GM19455 (cell line): ENCODE data around the gene LEMD1.
"Not testable (repeated sequence)": the region's sequence is repeated elsewhere in the genome, so short reads cannot be mapped to it uniquely, and the experiment has no call there.

ENCODE experiments used
- ATAC-seq: cut with Tn5 transposase; IDR thresholded peaks from one replicate; pipeline ENCODE4 v1.9.1; 2021; ENCODE audit not compliant: unreplicated experiment

LEMD1 gene

DNA sequence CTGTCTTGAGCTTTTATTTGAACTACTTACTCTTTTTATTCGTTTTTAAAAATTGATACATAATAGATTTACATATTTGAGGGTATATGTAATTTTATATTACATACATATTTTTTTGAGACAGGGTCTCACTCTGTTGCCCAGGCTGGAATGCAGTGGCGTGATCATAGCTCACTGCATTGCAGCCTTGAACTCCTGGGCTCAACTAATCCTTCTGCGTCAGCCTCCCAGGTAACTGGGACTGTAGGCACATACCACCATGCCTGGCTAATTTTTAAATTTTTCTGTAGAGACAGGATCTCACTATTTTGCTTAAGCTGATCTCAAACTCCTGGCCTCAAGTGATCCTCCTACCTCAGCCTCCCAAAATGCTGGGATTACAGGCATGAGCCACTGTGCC is 38.9 kb downstream of the LEMD1 start:
- not testable (repeated sequence) for ATAC-seq

DNA sequence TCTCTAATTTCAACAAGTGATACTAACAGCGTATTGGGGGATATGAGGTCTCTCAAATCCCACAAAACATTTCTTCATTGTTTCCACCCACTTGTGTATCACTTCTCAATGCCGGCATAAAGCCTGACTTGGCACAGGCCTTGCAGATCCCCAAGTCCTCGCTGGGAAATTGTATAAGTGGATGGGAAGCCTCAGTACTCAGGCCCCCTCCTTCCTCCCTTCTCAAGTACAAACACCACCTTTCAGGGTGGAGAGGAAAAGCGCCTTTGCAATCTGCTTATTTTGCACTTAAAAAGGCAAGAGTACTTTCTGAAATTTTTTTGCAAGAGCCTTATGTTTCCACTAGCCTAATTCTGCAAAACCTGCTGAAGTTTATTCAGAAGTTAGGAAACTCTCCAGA is 39.3 kb downstream of the LEMD1 start:
- ATAC-seq = no peak

DNA sequence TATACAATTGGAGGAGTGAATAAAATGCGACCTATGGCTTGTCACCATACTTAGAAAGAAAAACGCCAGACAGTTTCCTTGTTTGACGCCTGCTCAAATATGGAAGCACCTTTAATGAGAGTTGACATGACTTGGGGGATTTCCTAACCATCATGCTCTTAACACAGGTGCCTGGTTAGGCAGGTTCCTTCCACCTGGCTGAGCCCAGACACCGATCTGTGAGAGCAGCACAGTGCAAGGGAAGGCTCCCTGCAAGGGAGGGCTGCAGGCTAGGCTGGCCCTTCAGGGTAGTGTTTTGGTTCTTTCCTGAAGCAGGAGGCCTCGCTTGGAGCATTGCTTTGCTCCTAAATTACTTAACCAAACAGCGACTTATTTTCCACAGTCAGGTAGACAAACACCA is 40.6 kb downstream of the LEMD1 start:
- ATAC-seq = no peak

DNA sequence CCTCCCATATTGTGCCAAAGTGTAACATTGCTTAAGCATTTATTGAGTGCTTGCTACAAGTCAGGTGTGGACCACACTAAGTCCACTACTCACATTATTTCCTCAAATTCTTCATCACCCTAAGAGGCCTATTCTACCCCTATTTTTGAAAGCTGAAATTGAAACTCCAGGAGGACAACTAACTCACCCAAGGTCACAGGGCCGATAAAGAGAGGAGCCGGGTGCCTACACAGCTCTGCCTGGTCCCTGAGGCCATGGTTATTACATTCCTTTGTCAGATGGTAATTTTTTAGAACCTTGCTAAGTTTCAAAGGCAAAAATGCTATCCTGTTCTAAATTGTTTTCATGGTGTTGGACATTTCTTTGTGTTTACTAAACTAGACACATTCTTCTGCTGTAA is 41.0 kb downstream of the LEMD1 start:
- no peak for ATAC-seq

DNA sequence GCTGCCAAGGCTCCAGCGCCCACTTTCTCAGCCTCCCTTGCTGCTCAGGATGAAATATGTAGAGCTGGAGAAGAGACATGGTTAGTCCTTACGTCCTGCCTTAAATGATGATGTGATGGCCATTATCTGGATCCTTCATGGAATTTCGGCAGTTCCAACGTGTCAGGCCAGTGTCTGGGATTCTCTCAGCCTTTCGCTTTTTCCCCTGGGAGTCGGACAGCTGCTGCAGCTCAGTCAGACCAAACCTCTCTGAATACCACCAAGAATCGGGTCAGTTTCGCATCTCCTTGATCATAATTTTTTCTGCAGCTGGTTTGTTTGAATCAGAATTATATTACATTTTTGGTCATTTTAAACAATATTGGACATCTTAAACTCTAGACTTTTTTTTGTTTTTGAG is 42.8 kb downstream of the LEMD1 start:
- no peak for ATAC-seq

DNA sequence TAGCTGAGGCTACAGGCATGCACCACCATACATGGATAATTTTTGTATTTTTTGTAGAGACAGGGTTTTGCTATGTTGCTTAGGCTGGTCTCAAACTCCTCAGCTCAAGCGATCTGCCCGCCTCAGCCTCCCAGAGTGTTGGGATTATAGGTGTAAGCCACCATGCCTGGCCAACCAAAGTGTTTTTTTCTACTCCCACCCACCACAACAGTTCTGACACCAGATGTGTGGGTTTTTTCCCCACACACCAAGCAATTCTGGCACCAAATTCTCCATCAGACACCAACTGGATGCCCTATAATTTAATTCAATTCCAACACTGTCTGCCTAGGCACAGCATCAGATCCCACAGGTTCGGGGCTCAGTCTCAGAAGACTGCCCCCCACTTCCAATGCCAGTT is 44.5 kb downstream of the LEMD1 start:
- no peak for ATAC-seq

DNA sequence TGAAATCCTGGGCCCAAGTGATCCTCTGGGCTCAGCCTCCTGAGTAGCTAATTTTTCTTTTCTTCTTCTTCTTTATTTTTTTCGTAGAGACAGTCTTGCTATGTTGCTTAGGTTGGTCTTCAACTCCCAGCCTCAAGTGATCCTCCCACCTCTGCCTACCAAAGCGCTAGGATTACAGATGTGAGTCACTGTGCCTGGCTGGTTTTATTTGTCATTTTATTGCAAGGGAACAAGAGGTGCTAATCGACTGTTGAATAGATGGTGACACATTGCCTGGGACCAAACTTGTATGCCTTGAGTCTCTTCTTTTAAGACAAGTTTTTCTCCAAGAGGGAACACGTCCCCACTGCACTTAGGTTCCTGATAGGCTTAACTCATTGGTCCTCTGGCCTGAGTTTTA is 45.1 kb downstream of the LEMD1 start:
- no peak for ATAC-seq

DNA sequence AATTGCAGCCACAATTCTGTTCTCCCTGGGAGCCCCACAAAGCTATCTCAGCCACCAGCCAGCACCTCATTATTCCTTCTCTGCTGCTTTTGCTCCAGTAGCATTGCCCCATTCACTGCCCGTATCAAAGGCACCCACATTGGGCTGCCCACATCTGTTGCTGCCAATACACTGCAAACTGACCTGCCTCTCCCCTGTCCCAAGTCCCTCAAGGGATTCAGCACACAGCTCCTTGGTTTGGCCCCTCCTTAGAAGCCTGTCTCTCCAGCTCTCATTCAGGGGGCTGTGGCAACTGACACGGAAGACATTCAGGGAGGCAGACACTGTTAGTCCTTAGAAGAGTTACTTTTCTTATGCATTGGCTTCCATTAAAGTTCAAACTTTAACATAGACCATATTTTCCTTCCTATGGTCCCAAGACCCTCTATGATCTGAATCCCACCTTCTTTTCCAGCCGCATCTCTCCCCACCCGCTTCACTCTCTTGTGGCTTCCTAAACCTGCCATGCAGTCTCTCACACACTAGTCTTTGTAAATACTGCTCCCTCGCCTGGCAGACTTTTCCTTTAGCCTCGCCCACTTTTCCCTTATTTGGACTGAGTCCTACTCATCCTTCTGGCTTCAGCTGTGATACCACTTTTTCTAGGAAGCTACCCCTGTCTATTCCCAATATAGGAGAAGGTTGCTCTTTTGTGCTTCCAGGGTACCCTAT is 45.9 kb downstream of the LEMD1 start:
- no peak for ATAC-seq

DNA sequence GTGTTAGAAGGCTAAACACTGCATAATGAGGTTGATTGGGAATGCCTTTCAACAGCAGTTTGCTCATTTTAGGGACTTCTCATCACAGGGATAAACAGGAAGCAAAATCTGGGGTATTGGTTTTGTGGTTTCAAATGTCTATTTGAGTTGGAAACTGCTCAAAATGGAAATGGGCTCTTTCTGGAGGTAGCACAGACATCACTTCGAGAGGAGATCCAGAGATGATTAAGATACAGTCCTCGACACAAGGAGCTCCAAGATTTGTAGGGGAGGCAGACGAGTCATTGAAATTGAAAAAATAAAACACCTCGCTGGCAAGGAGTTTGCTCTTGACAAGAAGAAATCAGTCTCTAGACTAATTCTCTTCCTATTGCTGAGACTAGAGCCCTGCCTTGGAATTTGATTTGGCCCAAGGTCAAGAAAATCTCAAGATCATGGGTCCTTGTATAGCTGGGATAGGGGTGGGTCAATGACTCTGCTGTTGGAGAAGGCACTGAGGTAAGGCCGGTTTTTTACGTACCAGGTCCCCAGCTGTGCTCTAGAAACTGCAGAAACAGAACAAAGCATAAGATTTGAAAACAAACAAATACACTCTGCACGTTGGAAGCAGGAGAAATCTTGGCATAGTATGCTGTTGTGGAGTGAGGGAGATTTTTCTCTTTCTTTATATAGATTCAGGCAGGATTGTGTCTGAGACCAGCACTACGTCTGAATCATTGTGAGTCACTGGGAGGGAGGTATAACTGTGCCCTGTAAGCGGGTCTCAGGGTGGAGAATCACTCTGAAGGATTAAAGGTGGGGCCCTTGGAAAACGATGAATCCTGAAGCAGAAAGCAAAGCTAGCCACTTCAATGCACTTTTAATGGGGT is 47.4 kb downstream of the LEMD1 start:
- no peak for ATAC-seq

DNA sequence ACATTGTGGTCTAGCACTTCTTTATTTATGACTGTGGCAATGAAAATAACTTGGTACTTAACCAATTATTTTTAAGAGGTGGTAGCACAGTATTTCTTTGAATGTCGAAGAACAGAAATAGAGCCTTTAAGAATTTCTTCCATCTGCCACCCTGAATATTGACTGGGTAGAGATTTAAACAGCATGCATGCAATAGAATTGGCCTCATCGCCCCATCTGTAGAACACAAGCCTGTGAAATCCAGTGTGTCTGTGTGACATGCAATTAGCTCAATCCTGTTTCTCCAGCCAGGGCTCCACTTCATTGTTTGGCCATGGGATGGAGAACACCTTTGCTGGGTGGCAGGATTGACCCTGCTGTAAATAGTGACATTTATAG is 48.1 kb downstream of the LEMD1 start:
- ATAC-seq = no peak

DNA sequence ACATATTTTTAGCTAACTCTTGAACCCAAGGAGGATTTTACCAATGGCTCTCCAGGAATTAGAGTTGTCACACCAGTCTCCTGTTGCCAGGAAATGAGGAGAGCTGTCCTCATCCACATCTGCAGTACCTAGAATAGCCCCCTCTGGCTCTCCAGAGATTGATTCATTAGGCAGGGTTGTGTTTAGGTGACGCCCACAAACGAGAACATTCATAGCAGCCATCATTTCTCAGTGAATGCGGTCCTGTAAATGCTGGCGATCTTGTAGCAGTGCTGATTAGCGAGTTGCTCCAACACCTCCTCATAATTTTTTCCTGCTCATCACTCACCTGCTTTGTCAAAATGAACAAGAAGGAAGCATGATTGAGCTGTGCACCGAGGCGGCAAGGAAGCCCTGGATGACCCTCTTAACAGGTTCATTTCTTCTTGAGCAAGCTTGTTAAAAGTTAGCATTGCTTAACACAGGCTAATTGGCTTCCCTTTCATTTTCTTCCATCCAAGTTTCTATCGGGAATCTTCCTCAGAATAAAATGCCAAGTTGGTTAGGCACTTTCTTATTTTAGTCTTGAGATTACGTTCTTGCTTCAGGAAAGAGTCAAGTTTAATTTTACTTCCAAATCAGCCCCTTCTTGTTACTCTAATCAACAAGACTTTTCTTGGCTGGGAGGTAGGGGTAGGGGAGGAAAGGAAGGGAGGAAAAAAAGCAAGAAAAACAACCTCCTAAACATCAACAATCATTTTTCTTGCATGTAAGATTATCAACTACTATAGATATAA is 48.6 kb downstream of the LEMD1 start:
- no peak for ATAC-seq

DNA sequence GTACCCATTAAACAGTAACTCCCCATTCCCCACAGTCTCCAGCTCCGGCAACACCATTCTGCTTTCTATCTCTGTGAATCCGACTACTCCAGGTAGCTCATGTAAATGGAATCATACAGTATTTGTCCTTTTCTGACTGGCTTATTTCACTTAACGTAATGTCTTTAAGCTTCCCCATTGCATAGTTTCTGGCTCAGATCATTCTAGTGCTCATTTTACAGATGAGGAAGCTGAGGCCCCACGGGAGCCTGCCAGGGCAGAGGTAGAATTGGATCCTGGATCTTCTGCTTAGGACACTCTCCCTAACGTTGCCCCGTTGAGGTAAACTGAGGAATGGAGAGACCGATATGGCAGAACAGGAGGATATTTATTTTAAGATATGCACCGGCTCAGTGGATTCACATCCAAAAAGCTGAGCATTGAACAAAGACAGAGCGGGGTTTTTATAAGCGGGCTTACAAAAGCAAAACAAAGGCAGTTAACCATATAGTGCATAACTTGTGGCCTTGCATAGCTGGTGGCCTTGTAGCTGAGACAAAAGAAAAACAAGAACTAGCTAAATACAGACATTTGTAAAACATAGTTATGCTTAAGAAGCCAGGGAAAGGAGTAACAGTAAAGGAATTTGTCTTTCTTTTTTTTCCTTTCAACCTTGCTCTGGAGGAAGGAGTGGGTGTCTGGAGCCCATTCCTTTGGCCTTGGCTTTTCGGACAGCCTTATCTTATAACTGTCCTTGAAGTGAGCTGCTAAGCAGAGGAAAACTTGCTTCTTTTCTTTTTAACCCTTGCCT is 49.8 kb downstream of the LEMD1 start:
- no peak for ATAC-seq

DNA sequence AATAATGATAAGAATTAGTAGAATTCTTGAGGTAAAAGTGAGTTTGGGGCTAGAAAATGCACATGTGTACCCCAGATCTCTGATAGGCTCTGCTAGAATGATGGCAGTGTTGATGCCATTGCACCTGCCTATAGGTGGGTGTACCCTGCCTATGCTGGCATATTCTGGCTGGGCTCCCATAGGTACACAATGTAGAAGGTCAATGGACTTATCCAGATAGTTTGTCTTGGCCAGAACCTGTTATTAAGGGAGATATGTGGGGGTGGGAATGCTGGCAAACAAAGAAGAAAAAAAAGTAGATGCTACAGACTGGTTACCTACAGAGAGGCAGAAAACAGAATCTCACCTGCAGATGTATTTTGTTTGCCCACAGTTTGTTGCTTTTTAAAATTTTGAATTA is 51.1 kb downstream of the LEMD1 start:
- ATAC-seq = no peak

DNA sequence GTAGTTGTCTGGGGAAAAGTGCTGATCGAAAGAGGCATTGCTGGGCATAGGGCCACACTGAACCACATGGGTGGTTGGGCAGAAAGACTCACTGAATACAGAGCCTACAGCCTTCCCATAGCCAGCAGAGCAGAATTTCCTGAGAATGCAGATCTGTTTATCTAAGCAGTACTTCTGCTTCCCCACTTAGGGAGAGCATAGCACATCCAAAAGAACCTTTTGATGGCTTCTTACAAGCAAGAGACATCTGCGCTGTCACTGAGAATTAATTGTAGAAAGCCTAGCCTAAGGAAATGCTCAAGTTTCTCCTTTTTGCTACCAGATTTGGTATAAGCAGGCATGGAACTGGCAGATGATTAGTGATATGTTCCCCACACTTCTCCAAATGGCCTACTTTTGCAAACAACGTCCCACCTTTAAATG is 52.1 kb downstream of the LEMD1 start:
- ATAC-seq = no peak

DNA sequence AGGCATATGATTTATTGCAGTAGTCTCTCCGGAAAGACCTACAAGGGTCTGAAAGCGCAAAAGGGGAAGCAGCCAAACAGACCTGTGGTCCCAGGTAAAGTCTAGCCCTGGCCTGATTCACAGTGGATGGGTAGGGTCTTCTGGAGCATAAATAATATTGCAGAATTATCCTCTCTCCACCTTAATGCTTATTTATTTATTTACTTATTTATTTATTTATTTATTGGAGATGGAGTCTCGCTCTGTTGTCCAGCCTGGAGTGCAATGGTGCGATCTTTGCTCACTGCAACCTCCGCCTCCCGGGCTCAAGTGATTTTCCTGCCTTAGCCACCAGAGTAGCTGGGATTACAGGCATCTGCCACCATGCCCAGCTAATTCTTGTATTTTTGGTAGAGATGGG is 53.4 kb downstream of the LEMD1 start:
- ATAC-seq = no peak

DNA sequence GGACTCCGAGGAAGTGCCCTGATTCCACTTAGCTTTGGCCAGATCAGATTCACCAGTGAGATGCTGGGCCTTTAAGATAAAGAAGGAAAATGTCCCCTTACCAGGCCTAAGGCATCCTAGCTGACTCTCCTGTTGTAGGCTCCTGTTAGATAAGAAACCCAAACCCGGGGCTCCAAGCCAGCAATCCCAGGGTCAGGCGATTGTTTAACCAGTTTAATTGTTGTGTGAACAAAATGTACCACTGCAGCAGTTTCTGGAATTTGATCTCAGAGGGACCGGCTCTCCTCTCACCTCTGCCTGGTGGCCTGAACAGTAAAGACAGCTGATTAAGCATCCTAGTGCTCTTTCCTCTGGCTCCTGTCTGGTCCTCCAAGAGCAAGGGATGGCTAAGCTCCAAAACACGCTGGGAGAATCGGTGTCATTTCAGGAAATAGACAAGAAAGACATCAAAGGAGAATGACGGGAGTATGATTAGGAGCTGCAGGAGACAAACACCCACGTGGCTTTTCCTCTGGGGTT is 55.9 kb downstream of the LEMD1 start:
- ATAC-seq = no peak

DNA sequence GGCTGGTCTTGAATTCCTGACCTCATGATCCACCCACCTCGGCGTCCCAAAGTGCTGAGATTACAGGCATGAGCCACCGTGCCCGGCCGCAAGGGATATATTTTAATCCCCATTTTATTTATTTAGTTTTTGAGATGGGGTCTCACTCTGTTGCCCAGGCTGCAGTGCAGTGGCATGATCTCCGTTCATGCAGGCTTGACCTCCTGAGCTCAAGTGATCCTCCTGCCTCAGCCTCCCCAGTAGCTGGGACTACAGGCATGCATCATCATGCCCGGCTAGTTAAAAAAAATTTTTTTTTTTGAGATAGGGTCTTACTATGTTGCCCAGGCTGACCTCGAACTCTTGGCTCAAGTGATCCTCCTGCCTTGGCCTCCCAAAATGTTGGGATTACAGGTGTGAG is 56.8 kb downstream of the LEMD1 start:
- not testable (repeated sequence) for ATAC-seq

DNA sequence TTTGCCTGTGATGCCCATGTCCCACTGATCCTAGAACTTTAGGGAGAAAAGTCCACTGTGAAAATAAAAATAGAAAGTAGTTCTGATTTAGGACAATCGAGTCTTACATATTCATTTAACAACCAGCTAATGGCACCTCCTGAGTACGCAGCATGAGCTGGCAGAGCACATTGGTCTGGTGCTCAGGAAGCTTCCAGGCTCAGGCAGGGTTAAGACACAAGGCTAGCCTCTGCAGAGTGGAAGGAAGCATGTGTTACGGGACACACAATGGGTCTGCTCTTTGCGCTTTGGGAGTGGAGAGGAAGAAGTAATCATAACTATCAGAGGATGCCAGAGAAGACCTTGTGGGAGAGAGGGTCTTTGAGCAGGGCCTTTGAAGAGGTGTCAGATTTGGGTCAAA is 61.0 kb downstream of the LEMD1 start:
- ATAC-seq = no peak

DNA sequence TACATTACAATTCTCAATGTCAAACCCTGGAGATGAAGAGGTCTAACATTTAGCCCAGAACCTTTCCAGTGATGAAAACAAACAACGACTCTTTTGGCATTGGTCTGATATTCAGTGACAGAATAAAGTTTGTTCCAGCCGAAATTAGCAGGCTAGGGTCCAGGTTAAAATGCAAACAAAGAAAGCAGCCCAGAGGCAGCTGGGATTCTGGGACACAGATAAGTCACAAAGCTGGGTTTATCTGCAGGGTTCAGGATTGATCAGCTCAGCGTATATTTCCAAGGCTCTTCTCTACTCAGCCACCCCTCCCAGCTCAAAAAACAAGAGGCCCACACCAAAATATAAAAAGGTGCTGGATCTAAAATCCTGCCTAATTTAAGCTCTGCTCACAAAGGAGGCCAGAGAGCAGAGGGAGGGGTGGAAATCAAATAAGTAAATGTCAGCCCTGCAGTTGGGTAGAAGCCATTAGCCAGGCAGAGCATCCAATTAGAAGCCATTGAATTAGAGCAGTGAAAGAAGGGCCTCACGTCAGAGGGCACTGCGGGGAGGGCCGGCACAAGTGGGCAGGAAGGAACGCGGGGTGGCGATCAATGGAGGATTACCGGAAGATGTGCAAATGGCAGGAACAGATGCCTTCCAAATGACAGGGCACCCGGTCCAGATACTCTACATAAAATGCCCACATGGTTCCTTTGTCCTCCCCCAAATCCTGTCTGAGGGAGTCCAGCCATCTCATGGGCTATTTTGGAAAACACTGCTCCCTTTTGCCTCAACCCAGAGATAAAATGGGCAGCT is 61.9 kb downstream of the LEMD1 start:
- ATAC-seq = no peak

DNA sequence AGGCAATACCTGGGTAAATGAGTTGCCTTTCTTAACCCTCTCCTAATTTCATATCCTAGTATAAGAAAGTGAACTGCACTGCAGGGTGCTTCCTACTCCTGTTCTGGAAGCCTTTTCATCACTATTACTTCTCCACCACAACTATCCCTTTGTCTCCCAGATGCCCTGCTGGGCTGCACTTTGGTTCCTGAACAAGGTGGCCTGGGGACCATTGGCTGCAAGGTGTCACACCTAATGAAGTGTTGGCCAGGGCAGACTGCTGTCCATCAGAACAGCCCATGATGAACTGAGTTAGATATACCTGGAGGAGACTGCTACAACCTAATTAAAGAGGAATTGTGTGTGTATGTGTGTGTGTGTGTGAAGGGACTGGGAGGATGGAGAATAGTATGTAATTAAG is 63.3 kb downstream of the LEMD1 start:
- no peak for ATAC-seq
